ENCODE results near the gene EIF5A2. TPM values are rescaled to one million over a fixed set of nuclear protein-coding genes. Genes with fewer than 3 reads are reported as not detected.

EIF5A2 gene
- total and polyA plus RNA-seq, 4 donors, result 1.6 to 2.4 (median 1.9) TPM

- peak; percentile 55 for TF ChIP-seq ZBTB33 (IDR thresholded peaks at IDR 0.05)
- TF ChIP-seq JUND (IDR thresholded peaks at IDR 0.05), result no peak
- TF ChIP-seq NR2F2 (IDR thresholded peaks at IDR 0.05), result peak; percentile 25
- peak; percentile 29 to 46 for TF ChIP-seq RAD21 (IDR thresholded peaks at IDR 0.05)
Measured at GRCh38 chr3:170869645-170870593, 38.5 kb downstream of the EIF5A2 start, which contains the start of gene RPL22L1 (continued).

GRCh38 chr3:170869239-170869590 lies 39.2 kb downstream of the EIF5A2 start:
- no peak for DNase-seq (ENCODE audit: low spot score)
- WGBS, result 18% methylated on average over 2 of the region's 2 CpGs
- peak overlapping the region; percentile 86 to 91 for H3K27ac ChIP-seq (ENCODE audit: low read depth in 1 of 2, low read length in 2 of 2)

More at GRCh38 chr3:170869239-170869590, 39.2 kb downstream of the EIF5A2 start:
- H3K9ac ChIP-seq (ENCODE audit: low read depth in 1 of 2, low read length in 2 of 2), result peak overlapping the region; percentile 65 to 84
- H3K4me1 ChIP-seq (ENCODE audit: control insufficient read depth in 4 of 4, insufficient read depth in 4 of 4, low read length in 3 of 4), result peaks cover 3 to 16% (median 8%) of the 10 kb centered on the region in 4 donors
- TF ChIP-seq TAF1 (conservative IDR thresholded peaks at IDR 0.05) (no peak), NR2F2 (IDR thresholded peaks at IDR 0.05) (no peak), HNF4A (conservative IDR thresholded peaks at IDR 0.05) (no peak), REST (IDR thresholded peaks at IDR 0.05) (no peak), GABPA (IDR thresholded peaks at IDR 0.05 in 1 of 2, conservative IDR thresholded peaks at IDR 0.05 in 1 of 2) (no peak), CTCF (IDR thresholded peaks at IDR 0.05; ENCODE audit: low read depth, low read length, missing input control) (no peak), ATF3 (IDR thresholded peaks at IDR 0.05) (no peak), MAX (IDR thresholded peaks at IDR 0.05) (no peak), HNF4G (IDR thresholded peaks at IDR 0.05) (no peak), RAD21 (IDR thresholded peaks at IDR 0.05) (no peak), EGR1 (IDR thresholded peaks at IDR 0.05; ENCODE audit: low read depth in 2 of 2) (no peak), ZBTB33 (IDR thresholded peaks at IDR 0.05) (no peak)
- H3K36me3 ChIP-seq (ENCODE audit: control insufficient read depth in 4 of 4, insufficient read depth in 3 of 4, low read depth in 1 of 4, low read length in 3 of 4), result peaks cover 6 to 28% (median 26%) of the 10 kb centered on the region in 4 donors
- no peaks in the 10 kb centered on the region for H3K27me3 ChIP-seq (ENCODE audit: control insufficient read depth in 4 of 4, insufficient read depth in 4 of 4, low read length in 3 of 4)
- no peaks in the 10 kb centered on the region for H3K9me3 ChIP-seq (ENCODE audit: control insufficient read depth in 4 of 4, low read length in 3 of 4)
- H3K4me3 ChIP-seq (ENCODE audit: low read depth in 1 of 3, low read length in 3 of 3), result peak overlapping the region; percentile 80 to 95 (median 92)

Measured in liver (tissue), 9 donors.